HL-60 (cell line): ENCODE data around the gene TAOK3.
A peak's percentile ranks its signal among the peaks of the same experiment; 100 is the strongest.

Experiments
- DNase-seq, 2 experiments: peaks; one replicate each; pipeline ENCODE4 v3.0.0-alpha.2; 2010 to 2020; ENCODE audit warnings: low read depth in 1 of 2, low spot score in 1 of 2
- H3K27ac ChIP-seq: fragments of 250-450 bp; sonication (Bioruptor Pico); replicated peaks from 2 replicates; pipeline ENCODE4 v1.5.1; 2020; ENCODE audit warnings: mild to moderate bottlenecking, moderate library complexity
- H3K27me3 ChIP-seq: fragments of 250-450 bp; sonication (Bioruptor Pico); 2 replicates; pipeline ENCODE4 v1.5.1; 2021; ENCODE audit warnings: mild to moderate bottlenecking, moderate library complexity; ENCODE audit not compliant: insufficient read depth, poor library complexity, severe bottlenecking
- H3K4me3 ChIP-seq: replicated peaks from 2 replicates; pipeline ENCODE4 v1.5.1; 2011; ENCODE audit warnings: mild to moderate bottlenecking, control low read depth, low read length; ENCODE audit not compliant: insufficient read depth
- CTCF ChIP-seq: IDR thresholded peaks from one replicate; pipeline ENCODE4 v1.5.1; 2011; ENCODE audit warnings: low read length, control low read depth, inconsistent platforms; ENCODE audit not compliant: insufficient read depth
- GABPA ChIP-seq: IDR thresholded peaks from 2 replicates; pipeline ENCODE4 v1.6.1; 2012; ENCODE audit warnings: low read depth
- POLR2AphosphoS5 ChIP-seq: IDR thresholded peaks from 2 replicates; pipeline ENCODE4 v1.6.1; 2012; ENCODE audit warnings: low read depth
- REST ChIP-seq: IDR thresholded peaks from 2 replicates; pipeline ENCODE4 v1.6.1; 2012; ENCODE audit warnings: low read depth; ENCODE audit not compliant: insufficient replicate concordance
- SPI1 ChIP-seq: IDR thresholded peaks from 2 replicates; pipeline ENCODE4 v1.6.1; 2012; ENCODE audit warnings: low read depth, mild to moderate bottlenecking, borderline replicate concordance

The TAOK3 gene

GRCh38 chr12:118374126-118374725 is 1.5 kb upstream of the TAOK3 start:
- Histone ChIP-seq H3K27me3 (no peaks in the 10 kb centered on the region), H3K27ac (peak overlapping the region; percentile 72), H3K4me3 (no peak overlapping the region)
- DNase-seq, result no peak
- TF ChIP-seq CTCF (no peak), REST (no peak)

DNA sequence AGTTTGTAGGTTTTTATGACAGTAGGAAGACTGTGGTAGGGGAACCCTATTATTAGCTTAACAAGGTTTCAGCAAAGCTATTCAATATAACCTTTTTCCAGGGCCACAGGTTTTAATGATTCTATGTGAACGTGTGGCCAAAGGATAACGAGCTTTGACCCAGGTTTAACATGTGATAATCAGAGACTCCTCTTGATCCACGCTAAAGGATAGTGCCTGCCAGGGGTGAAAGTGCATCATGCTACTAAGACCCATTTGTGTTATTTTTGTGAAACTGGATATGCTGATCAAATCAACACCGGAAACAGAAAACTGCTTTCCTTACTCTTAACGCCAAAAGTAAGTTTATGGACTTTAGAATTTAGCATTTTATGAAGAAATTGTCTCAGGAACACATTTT is 909 bp upstream of the TAOK3 start:
- DNase-seq, result no peak
- Histone ChIP-seq H3K4me3 (peak overlapping the region; percentile 41), H3K27me3 (no peaks in the 10 kb centered on the region), H3K27ac (peak overlapping the region; percentile 72)
- no peak for TF ChIP-seq POLR2AphosphoS5
- no peak for TF ChIP-seq CTCF
- TF ChIP-seq SPI1, result no peak
- no peak for TF ChIP-seq REST
- no peak for TF ChIP-seq GABPA

- H3K27ac ChIP-seq, result peak overlapping the region; percentile 75
- peak overlapping the region; percentile 93 for H3K4me3 ChIP-seq
- no peaks in the 10 kb centered on the region for H3K27me3 ChIP-seq
- TF ChIP-seq CTCF (no peak), SPI1 (no peak), POLR2AphosphoS5 (no peak), REST (no peak), GABPA (no peak)
- no peak for DNase-seq
Measured at GRCh38 chr12:118371321-118372282, 1.1 kb downstream of the TAOK3 start.
